Measurements from ENCODE around the gene ACACA.

Gene ACACA

DNA sequence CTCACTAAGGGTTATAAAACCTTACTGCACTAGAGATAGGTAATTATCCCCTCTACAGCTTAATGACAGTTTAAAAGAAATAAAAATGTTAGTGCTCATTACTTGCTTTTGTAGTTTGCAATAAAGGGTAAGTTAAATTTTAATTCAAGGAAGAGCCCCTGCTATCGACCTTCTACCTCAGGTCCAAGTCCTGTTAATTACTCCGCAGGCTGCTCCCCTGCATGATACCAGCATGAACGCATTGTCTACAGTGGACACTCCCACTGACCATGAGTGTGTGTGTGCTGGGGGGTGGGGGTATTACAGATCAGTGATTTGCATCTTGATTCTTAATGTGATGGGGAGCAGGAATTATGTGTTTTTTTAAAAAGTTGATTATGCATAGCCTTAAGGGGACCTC, 354.8 kb downstream of the ACACA start:
- no peak for DNase-seq (ENCODE audit: low read depth in 2 of 3, low spot score in 2 of 3)

DNA sequence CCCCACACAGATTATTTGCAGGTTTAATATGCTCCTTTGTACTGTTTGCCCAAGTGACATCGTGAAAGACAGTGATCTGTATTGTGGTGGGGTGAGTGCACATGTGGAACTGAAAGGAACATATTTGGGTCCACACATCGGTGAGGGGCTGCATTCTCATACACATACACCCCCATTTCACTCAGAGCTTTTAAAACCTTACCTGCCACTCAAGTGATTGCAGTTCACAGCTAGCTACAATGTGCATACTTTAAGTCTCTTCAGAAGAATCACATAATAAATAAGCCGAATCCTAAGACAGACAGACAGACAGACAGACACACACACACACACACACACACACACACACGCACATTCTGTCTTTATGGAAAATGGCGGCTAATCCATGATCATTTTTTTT, 355.3 kb downstream of the ACACA start:
- no peak for DNase-seq (ENCODE audit: low read depth in 2 of 3, low spot score in 2 of 3)

DNA sequence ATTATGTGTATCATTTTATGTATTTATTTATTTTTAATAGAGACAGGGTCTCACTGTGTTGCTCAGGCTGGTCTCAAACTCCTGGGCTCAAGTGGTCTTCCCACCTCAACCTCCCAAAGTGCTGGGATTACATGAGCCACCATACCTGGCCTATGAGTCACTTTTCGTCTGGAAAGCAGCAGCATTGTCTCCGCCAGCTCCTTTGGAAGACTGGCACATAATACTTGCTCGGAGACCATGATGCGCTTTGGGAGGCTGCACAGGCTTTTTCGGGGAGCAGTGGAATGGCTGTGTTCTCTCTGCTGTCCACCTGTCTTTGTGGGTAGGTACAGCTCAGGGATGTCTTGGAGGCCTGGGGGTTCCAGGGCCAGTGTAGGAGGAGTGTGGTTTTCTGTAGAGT, 355.7 kb downstream of the ACACA start:
- no peak for DNase-seq (ENCODE audit: low read depth in 2 of 3, low spot score in 2 of 3)

DNA sequence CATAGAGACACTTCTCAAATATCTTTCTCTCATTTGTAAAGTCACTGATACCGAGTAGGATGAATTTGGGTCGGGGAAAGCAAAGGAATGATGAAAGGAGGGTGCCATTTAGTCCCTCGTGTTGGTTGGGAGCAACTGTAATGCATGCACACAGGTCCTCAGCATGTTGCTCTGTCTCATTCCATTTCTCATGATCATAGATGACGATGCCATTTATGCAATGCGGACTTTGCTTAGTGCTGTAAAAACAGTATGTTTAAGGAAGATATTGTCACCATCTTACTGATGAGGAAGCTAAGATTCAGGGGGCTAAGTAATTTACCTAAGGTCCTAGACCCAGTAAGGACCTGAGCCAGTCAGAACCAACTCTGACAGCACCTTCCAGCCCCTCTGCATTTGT, 357.8 kb downstream of the ACACA start:
- DNase-seq (ENCODE audit: low read depth in 2 of 3, low spot score in 2 of 3) = no peak

DNA sequence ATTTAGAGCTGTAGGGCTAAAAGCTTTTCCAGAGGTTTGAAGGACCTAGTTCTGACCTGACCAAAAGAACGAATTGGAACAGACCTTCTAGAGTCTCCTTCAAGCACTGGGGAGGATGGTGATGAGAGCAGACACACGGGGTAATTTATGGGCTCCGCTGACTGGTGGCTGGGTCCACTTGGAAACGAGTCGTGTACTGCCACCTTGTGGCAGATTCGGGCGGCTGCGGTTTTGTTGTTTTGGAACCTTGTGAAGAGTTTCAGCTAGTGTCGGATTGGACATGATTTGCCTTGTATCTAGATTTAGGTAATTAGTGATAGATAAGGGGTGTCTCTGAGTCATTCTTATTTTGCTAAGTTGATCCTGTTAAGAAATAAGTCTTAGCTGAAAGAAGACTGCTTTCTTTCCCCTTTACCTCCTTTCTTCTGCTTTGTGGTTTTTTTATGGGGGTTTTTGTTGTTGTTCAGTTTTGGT, 359.0 kb downstream of the ACACA start:
- peak; percentile 45 to 76 (median 61) for DNase-seq (ENCODE audit: low read depth in 2 of 3, low spot score in 2 of 3)

DNA sequence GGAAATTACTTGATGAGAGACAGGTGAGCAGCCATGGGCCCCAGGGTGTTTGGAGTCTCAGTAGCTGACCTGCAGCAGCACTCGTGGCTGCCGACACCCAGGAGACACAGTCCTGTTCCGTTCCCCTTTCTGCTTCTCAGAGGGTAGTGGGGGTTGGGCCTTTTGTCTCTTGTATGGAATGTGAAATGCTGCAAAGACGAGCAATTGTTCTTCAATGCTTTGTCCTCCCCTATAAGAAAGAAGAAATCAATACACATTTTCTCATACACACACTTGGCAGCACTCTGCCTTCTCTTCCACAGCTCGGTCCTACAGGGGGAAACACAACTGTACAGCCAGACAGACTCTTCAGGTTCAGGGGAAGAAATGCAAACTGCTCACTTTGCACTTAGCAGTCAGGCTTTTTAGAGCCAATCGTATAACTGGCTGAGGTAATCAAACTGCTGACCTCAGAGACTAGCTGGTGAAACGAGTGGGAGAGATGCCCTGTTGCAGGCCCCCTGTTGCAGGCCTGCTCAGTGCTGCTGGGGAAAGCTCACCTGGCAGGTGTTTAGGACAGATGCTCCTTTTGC, 361.2 kb downstream of the ACACA start:
- no peak for DNase-seq (ENCODE audit: low read depth in 2 of 3, low spot score in 2 of 3)

DNA sequence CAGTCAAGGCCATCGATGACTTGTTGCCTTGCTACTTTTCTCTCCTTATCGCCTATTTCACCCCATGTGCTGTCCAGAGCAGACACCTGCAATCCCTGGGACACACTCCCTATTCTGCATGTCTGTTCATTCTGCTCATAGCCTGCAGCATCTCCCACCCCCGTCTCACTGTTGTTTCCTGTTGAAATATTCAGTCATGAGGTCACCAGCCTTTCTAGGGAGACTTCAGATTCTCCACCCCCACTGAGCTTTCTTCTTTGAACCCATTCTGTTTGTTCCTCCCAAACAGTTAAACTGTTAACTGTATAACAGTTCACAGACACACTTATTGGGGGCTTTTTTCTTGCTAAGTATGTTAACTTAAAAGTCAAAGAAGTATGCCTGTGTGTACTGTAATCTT, 363.4 kb downstream of the ACACA start:
- DNase-seq (ENCODE audit: low read depth in 2 of 3, low spot score in 2 of 3) = no peak

DNA sequence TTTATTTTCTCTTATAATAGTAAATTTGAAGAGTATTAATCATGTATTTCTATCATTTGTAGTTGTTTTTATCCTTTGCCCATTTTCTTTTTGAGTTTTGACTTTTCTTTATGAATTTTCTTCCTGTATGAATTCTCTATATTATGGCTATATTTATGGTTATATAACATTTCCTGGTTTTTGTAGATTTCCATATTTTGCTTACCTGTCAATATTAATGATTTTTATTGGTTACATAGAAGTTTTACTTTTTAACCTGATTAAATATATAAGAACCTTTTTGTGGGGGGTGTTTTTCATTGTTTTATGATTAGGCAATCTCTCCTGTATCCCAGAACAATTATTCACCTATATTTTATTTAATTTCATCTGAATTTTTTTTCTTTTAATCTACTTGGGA, 364.7 kb downstream of the ACACA start:
- DNase-seq (ENCODE audit: low read depth in 2 of 3, low spot score in 2 of 3) = no peak

DNA sequence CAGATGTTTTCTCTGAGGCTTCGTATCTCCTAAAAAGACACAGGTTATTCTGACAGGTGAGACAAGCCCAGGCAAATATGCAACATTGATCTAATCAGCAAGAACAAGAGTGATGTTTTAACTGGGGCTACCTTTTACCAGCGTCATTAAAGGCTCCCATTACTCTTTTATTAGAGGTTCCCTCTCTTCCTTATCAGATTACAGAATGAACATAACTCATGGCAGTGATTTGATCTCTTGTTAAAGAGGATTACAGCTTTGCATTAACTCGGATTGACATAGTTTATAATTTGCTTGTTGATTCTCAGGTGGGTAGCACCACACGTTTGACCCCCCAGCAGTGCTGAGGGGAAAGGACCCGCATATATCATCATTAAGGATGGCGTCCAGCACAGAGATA, 367.4 kb downstream of the ACACA start:
- DNase-seq (ENCODE audit: low read depth in 2 of 3, low spot score in 2 of 3) = no peak

DNA sequence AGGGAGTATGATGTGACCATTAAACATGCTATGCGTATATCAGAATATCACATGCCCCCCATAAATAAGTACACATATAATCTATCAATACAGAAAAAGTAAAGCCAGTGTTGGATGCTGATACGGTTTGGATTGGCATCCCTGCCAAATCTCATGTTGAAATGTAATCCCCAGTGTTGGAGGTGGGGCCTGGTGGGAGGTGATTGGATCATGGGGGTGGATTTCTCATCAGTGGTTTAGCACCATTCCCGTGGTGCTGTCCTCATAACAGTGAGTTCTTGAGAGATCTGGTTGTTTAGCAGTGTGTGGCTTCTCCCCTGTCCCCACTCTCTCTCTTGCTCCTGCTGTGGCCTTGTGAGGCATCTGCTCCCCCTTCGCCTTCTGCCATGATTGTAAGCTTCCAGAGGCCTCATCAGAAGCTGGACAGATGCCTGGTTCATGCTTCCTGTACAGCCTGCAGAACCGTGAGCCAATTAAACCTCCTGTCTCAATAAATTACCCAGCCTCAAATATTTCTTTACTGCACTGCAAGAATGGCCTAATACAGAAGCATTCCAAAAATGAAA, 369.0 kb downstream of the ACACA start:
- no peak for DNase-seq (ENCODE audit: low read depth in 2 of 3, low spot score in 2 of 3)

Data from activated CD8-positive, alpha-beta memory T cell treated with anti-CD3 and anti-CD28 coated beads for 48 hours (primary cell).